ENCODE results near the gene MAD1L1. TPM values are rescaled to one million over a fixed set of nuclear protein-coding genes. Genes with fewer than 3 reads are reported as not detected.
A peak's percentile ranks its signal among the peaks of the same experiment; 100 is the strongest.

The MAD1L1 gene
- total and polyA plus RNA-seq, 2 of the 13 experiments (the other 11 are each of a cell fraction or from before 2014, with no cell fraction given) = 17.4 to 64.7 TPM

GRCh38 chr7:2104107-2104710 is 128.5 kb downstream of the MAD1L1 start (continued):
- TF ChIP-seq, protein P1, sequence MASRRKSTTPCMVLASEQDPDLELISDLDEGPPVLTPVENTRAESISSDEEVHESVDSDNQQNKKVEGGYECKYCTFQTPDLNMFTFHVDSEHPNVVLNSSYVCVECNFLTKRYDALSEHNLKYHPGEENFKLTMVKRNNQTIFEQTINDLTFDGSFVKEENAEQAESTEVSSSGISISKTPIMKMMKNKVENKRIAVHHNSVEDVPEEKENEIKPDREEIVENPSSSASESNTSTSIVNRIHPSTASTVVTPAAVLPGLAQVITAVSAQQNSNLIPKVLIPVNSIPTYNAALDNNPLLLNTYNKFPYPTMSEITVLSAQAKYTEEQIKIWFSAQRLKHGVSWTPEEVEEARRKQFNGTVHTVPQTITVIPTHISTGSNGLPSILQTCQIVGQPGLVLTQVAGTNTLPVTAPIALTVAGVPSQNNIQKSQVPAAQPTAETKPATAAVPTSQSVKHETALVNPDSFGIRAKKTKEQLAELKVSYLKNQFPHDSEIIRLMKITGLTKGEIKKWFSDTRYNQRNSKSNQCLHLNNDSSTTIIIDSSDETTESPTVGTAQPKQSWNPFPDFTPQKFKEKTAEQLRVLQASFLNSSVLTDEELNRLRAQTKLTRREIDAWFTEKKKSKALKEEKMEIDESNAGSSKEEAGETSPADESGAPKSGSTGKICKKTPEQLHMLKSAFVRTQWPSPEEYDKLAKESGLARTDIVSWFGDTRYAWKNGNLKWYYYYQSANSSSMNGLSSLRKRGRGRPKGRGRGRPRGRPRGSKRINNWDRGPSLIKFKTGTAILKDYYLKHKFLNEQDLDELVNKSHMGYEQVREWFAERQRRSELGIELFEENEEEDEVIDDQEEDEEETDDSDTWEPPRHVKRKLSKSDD (CRISPR knock-in tag; IDR thresholded peaks at IDR 0.05; ENCODE audit: low read depth) = peak; percentile 90
- TF ChIP-seq RFXAP (CRISPR knock-in tag; IDR thresholded peaks at IDR 0.05; ENCODE audit: borderline replicate concordance) = no peak
- TF ChIP-seq RNF2 (conservative IDR thresholded peaks at IDR 0.05; ENCODE audit: low read depth) = no peak
- peak; percentile 23 for TF ChIP-seq XRCC5 (optimal IDR thresholded peaks at IDR 0.05; ENCODE audit: low read length)
- TF ChIP-seq, protein P2, sequence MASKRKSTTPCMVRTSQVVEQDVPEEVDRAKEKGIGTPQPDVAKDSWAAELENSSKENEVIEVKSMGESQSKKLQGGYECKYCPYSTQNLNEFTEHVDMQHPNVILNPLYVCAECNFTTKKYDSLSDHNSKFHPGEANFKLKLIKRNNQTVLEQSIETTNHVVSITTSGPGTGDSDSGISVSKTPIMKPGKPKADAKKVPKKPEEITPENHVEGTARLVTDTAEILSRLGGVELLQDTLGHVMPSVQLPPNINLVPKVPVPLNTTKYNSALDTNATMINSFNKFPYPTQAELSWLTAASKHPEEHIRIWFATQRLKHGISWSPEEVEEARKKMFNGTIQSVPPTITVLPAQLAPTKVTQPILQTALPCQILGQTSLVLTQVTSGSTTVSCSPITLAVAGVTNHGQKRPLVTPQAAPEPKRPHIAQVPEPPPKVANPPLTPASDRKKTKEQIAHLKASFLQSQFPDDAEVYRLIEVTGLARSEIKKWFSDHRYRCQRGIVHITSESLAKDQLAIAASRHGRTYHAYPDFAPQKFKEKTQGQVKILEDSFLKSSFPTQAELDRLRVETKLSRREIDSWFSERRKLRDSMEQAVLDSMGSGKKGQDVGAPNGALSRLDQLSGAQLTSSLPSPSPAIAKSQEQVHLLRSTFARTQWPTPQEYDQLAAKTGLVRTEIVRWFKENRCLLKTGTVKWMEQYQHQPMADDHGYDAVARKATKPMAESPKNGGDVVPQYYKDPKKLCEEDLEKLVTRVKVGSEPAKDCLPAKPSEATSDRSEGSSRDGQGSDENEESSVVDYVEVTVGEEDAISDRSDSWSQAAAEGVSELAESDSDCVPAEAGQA (IDR thresholded peaks at IDR 0.05; ENCODE audit: low read depth) = peak; percentile 59; the same call in 1 of the 2 replicates
- TF ChIP-seq, protein P2 (CRISPR knock-in tag; IDR thresholded peaks at IDR 0.05; ENCODE audit: borderline replicate concordance) = no peak
- peak; percentile 90 for TF ChIP-seq ZBTB38 (CRISPR knock-in tag; IDR thresholded peaks at IDR 0.05)
- no peak for TF ChIP-seq MTA1 (CRISPR knock-in tag; IDR thresholded peaks at IDR 0.05; ENCODE audit: borderline replicate concordance)
- TF ChIP-seq ZNF136 (CRISPR knock-in tag; IDR thresholded peaks at IDR 0.05; ENCODE audit: low read depth) = no peak
- peak; percentile 63 for TF ChIP-seq STAG1 (CRISPR knock-in tag; IDR thresholded peaks at IDR 0.05)
- TF ChIP-seq, protein P3, sequence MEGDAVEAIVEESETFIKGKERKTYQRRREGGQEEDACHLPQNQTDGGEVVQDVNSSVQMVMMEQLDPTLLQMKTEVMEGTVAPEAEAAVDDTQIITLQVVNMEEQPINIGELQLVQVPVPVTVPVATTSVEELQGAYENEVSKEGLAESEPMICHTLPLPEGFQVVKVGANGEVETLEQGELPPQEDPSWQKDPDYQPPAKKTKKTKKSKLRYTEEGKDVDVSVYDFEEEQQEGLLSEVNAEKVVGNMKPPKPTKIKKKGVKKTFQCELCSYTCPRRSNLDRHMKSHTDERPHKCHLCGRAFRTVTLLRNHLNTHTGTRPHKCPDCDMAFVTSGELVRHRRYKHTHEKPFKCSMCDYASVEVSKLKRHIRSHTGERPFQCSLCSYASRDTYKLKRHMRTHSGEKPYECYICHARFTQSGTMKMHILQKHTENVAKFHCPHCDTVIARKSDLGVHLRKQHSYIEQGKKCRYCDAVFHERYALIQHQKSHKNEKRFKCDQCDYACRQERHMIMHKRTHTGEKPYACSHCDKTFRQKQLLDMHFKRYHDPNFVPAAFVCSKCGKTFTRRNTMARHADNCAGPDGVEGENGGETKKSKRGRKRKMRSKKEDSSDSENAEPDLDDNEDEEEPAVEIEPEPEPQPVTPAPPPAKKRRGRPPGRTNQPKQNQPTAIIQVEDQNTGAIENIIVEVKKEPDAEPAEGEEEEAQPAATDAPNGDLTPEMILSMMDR (CRISPR knock-in tag; IDR thresholded peaks at IDR 0.05) = peak; percentile 62
- TF ChIP-seq PATZ1 (CRISPR knock-in tag; IDR thresholded peaks at IDR 0.05) = peak; percentile 51
- no peak for TF ChIP-seq ZBTB42 (CRISPR knock-in tag; IDR thresholded peaks at IDR 0.05)
- 0 out of 2 replicates have a peak, but pooled peaks have one; percentile 16 for TF ChIP-seq KDM1A (CRISPR knock-in tag; IDR thresholded peaks at IDR 0.05)
- TF ChIP-seq ZNF614 (CRISPR knock-in tag; IDR thresholded peaks at IDR 0.05; ENCODE audit: borderline replicate concordance) = 0 out of 2 replicates have a peak, but pooled peaks have one; percentile 16
- peak; percentile 28; the same call in 1 of the 2 replicates for TF ChIP-seq ZMYM4 (CRISPR knock-in tag; IDR thresholded peaks at IDR 0.05)
- peak; percentile 15 for TF ChIP-seq TEAD3 (CRISPR knock-in tag; optimal IDR thresholded peaks at IDR 0.05; ENCODE audit: borderline replicate concordance)

All from HepG2 (cell line).